Neural cell (in vitro differentiated cells): ENCODE measurements around the gene HLA-DQA1. TPM values are rescaled to one million over a fixed set of nuclear protein-coding genes. Genes with fewer than 3 reads are reported as not detected.

Source experiments
- H2AFZ ChIP-seq: fragments of 200-600, 300-800 bp; sonication (generic), shearing (Covaris generic); 2 replicates; pipeline ENCODE4 v1.6.0; 2014; ENCODE audit warnings: low read depth, mild to moderate bottlenecking, antibody characterized with exemption, low read length, moderate library complexity
- H3F3A ChIP-seq: fragments of 200-600 bp; shearing (Covaris generic); 2 replicates; pipeline ENCODE4 v1.6.1; 2016; ENCODE audit warnings: mild to moderate bottlenecking, moderate library complexity, mixed read lengths, antibody characterized with exemption, low read length; ENCODE audit not compliant: insufficient read depth, poor library complexity, severe bottlenecking
- H3K27ac ChIP-seq: fragments of 200-600, 300-800 bp; sonication (generic), shearing (Covaris generic); 2 replicates; pipeline ENCODE4 v1.5.1; 2014; ENCODE audit warnings: mild to moderate bottlenecking, low read length, moderate library complexity
- H3K27me3 ChIP-seq: fragments of 300-800, 200-600 bp; sonication (generic), shearing (Covaris generic); 2 replicates; pipeline ENCODE4 v1.6.0; 2014; ENCODE audit warnings: mild to moderate bottlenecking, low read depth, low read length, moderate library complexity; ENCODE audit not compliant: insufficient read depth
- H3K36me3 ChIP-seq: fragments of 300-800, 200-600 bp; sonication (generic), shearing (Covaris generic); 2 replicates; pipeline ENCODE4 v1.5.1; 2014; ENCODE audit warnings: mild to moderate bottlenecking, antibody characterized with exemption, low read length, moderate library complexity; ENCODE audit not compliant: insufficient read depth
- H3K4me2 ChIP-seq: fragments of 300-800, 200-600 bp; sonication (generic), shearing (Covaris generic); 2 replicates; pipeline ENCODE4 v1.6.0; 2014; ENCODE audit warnings: mild to moderate bottlenecking, low read length
- H3K4me3 ChIP-seq: fragments of 300-800, 200-600 bp; sonication (generic), shearing (Covaris generic); 2 replicates; pipeline ENCODE4 v1.5.1; 2014; ENCODE audit warnings: mild to moderate bottlenecking, low read length, moderate library complexity
- H3K79me2 ChIP-seq: fragments of 200-600 bp; shearing (Covaris generic); replicated peaks from 2 replicates; pipeline ENCODE4 v1.6.0; 2014; ENCODE audit warnings: mild to moderate bottlenecking, low read length, moderate library complexity; ENCODE audit not compliant: insufficient read depth
- H3K9ac ChIP-seq: fragments of 300-800, 200-600 bp; sonication (generic), shearing (Covaris generic); 2 replicates; pipeline ENCODE4 v1.6.1; 2016; ENCODE audit warnings: mild to moderate bottlenecking, low read length, mixed read lengths
- H3K9me2 ChIP-seq: fragments of 200-600 bp; shearing (Covaris generic); 2 replicates; pipeline ENCODE4 v1.6.1; 2016; ENCODE audit warnings: mild to moderate bottlenecking, low read length, mixed read lengths; ENCODE audit not compliant: insufficient read depth
- H3K9me3 ChIP-seq: fragments of 200-600, 300-800 bp; sonication (generic), shearing (Covaris generic); 2 replicates; pipeline ENCODE4 v1.6.1; 2016; ENCODE audit warnings: mild to moderate bottlenecking, mixed run types, low read length, moderate library complexity, mixed read lengths
- H4K20me1 ChIP-seq: fragments of 200-600 bp; shearing (Covaris generic); 2 replicates; pipeline ENCODE4 v1.6.1; 2016; ENCODE audit warnings: mild to moderate bottlenecking, mixed run types; ENCODE audit not compliant: insufficient read depth
- CTCF ChIP-seq: fragments of 450-650 bp; IDR thresholded peaks from 2 replicates; pipeline ENCODE4 v1.5.1; 2014; ENCODE audit warnings: antibody characterized with exemption, mild to moderate bottlenecking, moderate library complexity; ENCODE audit not compliant: poor library complexity, severe bottlenecking
- EP300 ChIP-seq: fragments of 450-650 bp; conservative IDR thresholded peaks from 2 replicates; pipeline ENCODE4 v1.6.1; 2014; ENCODE audit warnings: antibody characterized with exemption, mild to moderate bottlenecking, moderate library complexity; ENCODE audit not compliant: poor library complexity, severe bottlenecking
- EZH2 ChIP-seq: fragments of 200-600, 300-800 bp; shearing (Covaris generic), sonication (generic); IDR thresholded peaks from 2 replicates; pipeline ENCODE4 v1.6.1; 2014; ENCODE audit warnings: antibody characterized with exemption, low read length, borderline replicate concordance, mild to moderate bottlenecking; ENCODE audit not compliant: insufficient read depth, poor library complexity, severe bottlenecking
- MXI1 ChIP-seq: fragments of 450-650 bp; conservative IDR thresholded peaks from 2 replicates; pipeline ENCODE4 v1.6.1; 2014; ENCODE audit warnings: antibody characterized with exemption, mild to moderate bottlenecking; ENCODE audit not compliant: poor library complexity, severe bottlenecking
- POLR2AphosphoS5 ChIP-seq: IDR thresholded peaks from 2 replicates; pipeline ENCODE4 v1.6.1; 2012
- RAD21 ChIP-seq: fragments of 450-650 bp; conservative IDR thresholded peaks from 2 replicates; pipeline ENCODE4 v1.6.1; 2014; ENCODE audit warnings: antibody characterized with exemption, mild to moderate bottlenecking, moderate library complexity
- REST ChIP-seq: IDR thresholded peaks from 2 replicates; pipeline ENCODE4 v1.6.1; 2012; ENCODE audit warnings: borderline replicate concordance
- SMC3 ChIP-seq: fragments of 450-650 bp; conservative IDR thresholded peaks from 2 replicates; pipeline ENCODE4 v1.6.1; 2014; ENCODE audit warnings: antibody characterized with exemption, mild to moderate bottlenecking, moderate library complexity; ENCODE audit not compliant: poor library complexity
- TAF1 ChIP-seq: IDR thresholded peaks from 2 replicates; pipeline ENCODE4 v1.6.1; 2012; ENCODE audit warnings: low read depth
- polyA plus RNA-seq: library from polyadenylated mRNA; depleted of rRNA; stranded (reverse); fragments of >200 nt; gene quantifications from 2 replicates; pipeline ENCODE4 v1.2.3, GENCODE V29; 2014

The HLA-DQA1 gene
- polyA plus RNA-seq, 1 donor from 2014 or later = not detected

- H3K9ac ChIP-seq = no peak overlapping the region
- H3K4me3 ChIP-seq = no peak overlapping the region
- H3K79me2 ChIP-seq = no peaks in the 10 kb centered on the region
- no peaks in the 10 kb centered on the region for H4K20me1 ChIP-seq
- no peaks in the 10 kb centered on the region for H3K27me3 ChIP-seq
- no peak overlapping the region for H3K27ac ChIP-seq
- H2AFZ ChIP-seq = no peak overlapping the region
- H3K9me3 ChIP-seq = no peaks in the 10 kb centered on the region
- TF ChIP-seq MXI1 (no peak), REST (no peak), EZH2 (no peak), TAF1 (no peak), RAD21 (no peak), EP300 (no peak), POLR2AphosphoS5 (no peak), CTCF (no peak), SMC3 (no peak)
- H3K4me2 ChIP-seq = no peak overlapping the region
- no peaks in the 10 kb centered on the region for H3K9me2 ChIP-seq
- H3F3A ChIP-seq = no peaks in the 10 kb centered on the region
- H3K36me3 ChIP-seq = no peaks in the 10 kb centered on the region
Measured at GRCh38 chr6:32607988-32608298, 29.3 kb upstream of the HLA-DQA1 start.

- no peak for TF ChIP-seq MXI1
- no peak for TF ChIP-seq TAF1
- TF ChIP-seq EZH2 = no peak
- no peak for TF ChIP-seq SMC3
- TF ChIP-seq EP300 = no peak
- TF ChIP-seq REST = no peak
- no peak for TF ChIP-seq CTCF
- no peak for TF ChIP-seq POLR2AphosphoS5
- TF ChIP-seq RAD21 = no peak
- H3K9me3 ChIP-seq = no peaks in the 10 kb centered on the region
- H3F3A ChIP-seq = no peaks in the 10 kb centered on the region
- H3K9ac ChIP-seq = no peak overlapping the region
- no peak overlapping the region for H3K27ac ChIP-seq
- H4K20me1 ChIP-seq = no peaks in the 10 kb centered on the region
- no peaks in the 10 kb centered on the region for H3K79me2 ChIP-seq
- H3K36me3 ChIP-seq = no peaks in the 10 kb centered on the region
- no peaks in the 10 kb centered on the region for H3K9me2 ChIP-seq
- H3K4me2 ChIP-seq = no peak overlapping the region
- no peak overlapping the region for H3K4me3 ChIP-seq
- H2AFZ ChIP-seq = no peak overlapping the region
- no peaks in the 10 kb centered on the region for H3K27me3 ChIP-seq
Measured at GRCh38 chr6:32608362-32608761, 28.8 kb upstream of the HLA-DQA1 start.
